HG03064 (cell line): ENCODE data around the gene ADAMTS2.

Experiments used
- ATAC-seq: cut with Tn5 transposase; IDR thresholded peaks from one replicate; pipeline ENCODE4 v1.9.1; 2021; ENCODE audit warnings: low read depth; ENCODE audit not compliant: unreplicated experiment

The ADAMTS2 gene

DNA sequence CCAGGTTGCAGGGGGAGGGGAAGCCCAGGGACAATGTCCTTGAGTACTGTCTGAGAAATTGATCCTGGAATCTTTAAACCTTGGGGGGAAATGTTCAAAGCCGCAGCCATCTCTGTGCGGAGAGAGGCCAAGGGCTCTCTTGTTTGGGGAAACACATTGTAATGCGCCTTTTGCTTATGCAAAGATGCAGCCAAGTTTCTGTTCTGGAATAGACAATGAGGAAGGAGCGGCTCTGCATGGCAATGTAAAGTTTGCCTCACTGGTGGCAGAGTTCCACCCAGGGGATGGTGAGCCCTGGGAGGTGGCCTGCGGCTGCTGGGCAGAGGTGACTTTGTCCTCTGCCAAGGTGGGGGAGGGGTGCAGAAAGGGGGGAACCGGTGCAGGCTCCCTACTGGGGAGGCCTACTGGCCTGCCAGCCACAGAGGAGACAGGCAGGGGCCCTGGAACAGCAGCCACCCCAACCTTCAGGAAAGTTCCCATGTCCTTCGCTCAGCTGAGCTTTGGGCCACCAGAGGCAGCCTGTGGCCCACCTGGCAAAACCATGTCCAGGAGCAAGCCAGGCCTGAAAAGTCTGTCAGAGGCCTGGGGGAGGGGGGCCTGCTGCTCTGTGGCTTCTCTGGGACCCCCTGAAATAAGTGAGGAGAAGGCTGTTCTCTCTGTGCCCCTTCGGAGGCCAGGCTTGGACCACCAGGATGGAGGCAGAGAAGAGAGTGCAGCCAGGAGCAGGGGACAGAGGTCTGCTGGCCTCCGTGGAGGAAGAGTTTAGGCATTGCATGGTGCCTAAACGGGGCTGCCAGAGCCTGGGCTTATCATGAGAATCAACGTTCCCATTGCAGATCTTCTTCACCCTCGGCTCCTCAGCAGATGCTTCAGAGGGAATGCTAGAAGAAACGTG, 157.3 kb downstream of the ADAMTS2 start:
- ATAC-seq, result no peak

DNA sequence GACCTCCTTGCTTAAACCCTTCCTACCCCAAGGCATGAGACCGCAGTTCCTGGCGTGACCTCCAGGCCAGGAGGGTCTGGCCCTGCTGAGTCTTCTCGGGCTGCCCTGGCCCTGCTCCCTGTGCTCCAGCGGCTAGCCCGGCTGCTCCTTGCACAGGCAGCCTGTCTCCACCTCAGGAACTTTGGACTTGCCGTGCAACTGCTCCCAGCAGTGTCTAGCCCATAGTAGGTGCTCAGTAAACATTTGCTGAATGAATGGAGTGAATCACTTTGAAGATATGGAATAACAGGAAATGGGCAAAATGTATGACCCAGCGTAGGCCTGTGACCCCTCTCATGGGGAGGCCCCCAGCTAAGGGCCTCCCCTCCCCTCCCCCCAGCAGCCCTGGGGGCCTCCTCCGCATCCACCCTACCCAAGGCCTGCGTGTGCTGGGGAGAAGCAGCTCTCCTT, 158.0 kb downstream of the ADAMTS2 start:
- ATAC-seq, result no peak

DNA sequence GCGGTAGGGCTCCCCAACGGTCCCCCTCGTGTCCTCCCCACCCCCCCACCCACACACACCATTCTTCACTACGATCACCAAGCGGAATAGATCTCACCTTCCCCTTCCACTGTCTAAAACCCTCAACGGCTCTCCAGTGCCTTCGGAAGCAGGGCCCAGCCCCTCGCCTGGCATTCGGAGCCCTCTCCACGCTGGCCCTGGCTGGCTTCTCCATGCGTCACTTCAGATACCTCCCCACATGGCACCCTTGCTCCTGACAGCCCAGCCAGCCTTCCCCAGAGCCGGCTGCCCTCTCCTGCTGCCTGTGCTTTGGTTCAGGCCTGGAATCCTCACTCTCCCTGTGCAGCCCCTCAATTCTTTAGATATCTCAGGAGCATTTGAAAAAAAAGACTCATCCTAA, 158.5 kb downstream of the ADAMTS2 start:
- ATAC-seq, result no peak

DNA sequence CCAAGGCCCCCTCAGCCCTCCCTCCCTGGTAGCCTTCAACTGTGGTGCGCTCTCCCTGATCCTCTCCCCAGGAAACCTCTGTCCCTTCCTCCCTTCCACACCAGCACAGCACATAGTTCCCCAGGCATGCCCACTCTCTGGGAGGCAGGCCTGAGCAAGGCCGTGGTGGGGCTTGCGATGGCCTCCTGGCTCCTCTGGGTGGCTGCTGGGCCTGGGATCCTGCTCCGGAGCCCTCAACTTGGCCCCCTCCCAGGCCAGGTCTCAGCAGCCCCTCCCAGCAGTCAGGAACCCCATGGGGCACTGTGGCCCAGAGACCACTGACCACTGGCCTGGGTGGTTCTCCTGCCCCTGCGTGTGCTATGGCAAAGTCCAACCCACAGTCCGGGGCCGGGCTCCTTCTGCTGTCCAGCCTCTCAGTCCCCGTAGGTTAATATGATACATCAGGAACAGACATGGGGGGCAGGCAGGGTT, 159.3 kb downstream of the ADAMTS2 start:
- ATAC-seq, result no peak

DNA sequence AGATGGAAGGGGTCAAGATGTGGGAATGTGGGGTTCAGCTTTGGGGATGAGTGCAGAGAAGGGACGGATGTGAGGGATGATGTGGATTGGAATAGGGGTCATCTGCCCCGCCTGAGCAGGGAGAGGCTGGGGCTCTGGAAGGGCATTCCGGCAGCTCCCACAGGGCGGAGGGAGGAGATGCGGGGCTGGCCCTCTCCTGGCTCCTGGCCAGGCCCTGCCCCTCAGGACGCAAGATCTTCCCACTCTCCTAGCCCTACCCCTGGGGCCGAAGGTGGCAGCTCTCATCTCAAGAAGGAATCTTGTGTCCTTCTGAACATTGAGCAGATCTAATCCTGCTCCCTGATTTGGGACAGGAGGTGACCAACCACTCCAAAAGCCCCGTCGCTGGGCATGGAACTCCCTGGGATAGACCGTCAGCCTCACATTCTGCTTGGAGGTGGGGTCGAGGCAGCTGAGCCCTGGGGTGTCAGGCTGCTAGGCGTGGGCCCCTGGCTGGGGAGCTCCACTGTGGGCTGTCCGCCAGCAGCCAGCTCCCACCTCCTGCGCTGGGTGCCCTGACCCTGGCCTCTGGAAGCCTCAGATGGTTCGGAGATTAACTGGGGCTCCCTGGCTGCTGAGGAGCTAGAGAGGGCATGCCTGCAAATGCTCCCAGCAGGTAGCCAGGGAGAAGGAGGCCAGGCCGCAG, 159.9 kb downstream of the ADAMTS2 start:
- no peak for ATAC-seq

DNA sequence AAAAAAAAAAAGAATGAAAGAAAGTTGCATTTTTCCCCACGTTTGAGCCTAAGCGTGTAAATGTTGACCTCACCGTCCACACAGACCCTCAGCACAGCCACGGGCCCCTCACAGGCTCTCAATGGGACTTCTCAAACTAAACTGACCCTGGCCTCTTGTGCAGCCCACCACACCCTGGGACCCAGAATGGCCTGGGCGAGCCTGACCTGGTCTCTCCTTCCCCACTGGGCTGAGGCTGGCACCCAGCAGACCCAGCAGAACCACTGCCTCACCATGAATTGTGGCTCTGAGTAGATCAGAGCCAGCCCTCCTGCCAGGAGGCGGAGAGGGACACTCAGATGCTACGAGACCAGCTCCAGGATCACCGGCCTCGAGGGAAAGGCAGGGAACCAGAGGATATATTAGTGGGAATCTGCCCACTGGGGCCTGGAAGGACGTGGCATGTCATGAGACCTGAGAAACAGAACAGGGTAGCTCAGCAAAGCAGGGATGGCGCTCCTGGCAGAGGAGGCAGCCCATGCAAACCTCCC, 160.7 kb downstream of the ADAMTS2 start:
- no peak for ATAC-seq

DNA sequence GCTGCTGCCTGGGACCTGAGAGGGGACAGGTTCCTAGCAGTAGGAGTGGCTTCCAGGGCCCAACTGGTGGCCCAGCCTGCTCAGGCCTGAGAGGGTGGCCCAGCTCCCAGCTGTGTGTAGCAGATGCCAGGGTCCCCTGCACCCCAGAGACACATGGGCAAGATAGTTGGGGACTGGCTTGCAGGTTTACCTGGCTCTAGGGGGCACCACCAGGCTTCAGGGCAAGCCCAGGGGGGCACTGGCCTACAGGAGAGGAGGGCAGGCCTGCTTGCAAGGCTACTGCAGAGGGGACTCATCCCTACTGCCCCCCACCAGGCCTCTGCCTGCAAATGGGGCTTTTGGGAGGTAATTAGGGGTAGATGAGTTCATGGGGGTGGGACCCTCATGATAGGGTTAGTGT, 161.8 kb downstream of the ADAMTS2 start:
- ATAC-seq, result no peak

DNA sequence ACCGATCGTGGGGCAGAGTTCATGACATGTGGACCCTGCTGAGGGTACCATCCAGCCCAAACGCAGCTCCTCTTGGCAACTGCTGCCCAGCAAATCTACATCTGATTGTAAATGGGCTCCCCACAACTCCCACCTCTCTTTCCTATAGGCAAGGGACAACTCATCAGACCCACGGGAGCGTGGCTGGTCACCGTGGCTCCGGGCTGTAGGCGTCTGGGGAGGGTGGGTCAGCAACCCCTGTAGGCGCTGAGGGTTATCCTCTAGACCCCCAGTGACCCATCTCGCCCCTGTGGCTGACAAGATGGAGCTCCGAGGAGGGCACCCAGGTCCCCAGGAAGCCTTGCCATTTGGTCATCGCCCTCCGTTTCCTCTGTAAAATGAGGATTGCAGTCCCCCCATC, 162.7 kb downstream of the ADAMTS2 start:
- no peak for ATAC-seq

DNA sequence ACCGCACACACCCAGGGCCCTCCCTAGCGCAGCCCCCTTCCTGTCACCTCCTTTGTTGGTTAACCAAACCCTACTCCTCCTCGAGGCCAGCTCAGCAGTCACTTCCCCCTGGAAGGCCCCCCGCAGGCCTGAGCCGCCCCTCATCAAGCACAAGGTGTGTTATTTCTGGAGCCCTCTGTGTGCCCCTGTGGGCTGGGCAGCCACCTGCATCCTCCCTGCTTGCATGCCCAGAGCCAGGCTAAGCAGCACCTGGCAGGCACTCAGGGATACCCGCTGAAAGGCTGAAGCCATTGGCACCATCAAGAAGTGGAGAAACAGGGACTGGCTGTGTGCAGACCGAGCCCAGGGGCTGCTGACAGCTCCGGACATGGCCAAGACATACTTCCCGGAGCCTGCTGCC, 163.3 kb downstream of the ADAMTS2 start:
- ATAC-seq, result no peak

DNA sequence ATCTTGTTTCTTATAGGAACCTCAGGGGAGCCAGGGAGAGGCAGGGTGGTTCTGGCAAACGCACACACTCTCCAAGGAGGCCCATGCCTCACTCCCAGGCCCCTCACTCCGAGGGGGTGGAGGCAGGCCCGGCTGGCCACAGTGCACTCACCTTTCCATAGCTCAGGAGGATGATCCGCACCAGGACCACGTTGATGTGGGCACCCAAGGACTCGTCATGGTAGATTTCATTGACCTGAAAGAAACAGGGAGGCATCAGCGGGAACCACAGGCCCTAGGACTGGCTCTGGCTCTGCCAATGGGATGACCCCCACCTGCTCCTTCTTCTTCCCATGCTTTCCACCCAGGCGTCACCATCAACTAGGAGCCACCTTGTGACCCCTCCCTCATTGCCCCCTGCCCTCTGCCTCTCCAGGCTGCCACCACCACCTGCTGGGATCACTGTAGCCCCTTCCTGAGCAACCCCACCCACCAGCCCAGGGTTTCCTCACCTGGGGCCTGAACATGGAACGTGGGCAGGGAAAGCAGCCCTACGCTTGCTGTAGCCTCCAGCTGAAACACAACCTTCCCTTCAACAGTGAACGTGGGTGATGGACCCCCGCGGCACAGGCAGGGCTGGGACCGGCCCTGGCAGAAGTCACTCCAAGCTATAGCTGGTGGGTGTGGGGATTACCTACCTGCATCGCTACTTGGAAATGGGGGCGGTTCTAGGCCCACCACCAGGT, 164.2 kb downstream of the ADAMTS2 start:
- no peak for ATAC-seq

DNA sequence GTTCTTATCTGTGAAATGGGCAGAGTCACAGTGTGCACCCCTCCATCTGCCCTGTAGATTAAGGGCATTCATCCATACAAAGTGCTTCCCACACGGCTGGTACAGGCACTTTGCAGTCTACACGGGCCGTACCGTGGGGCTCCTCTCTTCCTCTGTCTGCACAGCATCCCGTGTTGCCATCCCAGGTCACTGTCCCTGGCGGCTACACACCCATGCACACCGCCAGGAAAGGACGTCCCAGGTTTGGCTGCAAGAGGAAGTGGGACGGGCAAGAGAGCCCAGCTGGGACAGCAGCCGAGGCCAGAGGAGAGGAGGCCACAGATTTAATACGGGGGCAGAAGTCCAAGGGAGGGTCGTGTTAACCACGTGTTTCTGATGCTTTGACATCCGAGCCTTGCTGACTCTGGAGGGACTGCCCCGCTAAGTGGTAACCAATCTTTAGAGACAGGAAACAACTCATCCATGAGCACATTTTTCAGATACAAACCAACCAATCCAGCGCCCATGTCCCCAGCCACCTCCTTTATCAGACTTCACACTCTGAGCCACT, 165.1 kb downstream of the ADAMTS2 start:
- ATAC-seq, result no peak

DNA sequence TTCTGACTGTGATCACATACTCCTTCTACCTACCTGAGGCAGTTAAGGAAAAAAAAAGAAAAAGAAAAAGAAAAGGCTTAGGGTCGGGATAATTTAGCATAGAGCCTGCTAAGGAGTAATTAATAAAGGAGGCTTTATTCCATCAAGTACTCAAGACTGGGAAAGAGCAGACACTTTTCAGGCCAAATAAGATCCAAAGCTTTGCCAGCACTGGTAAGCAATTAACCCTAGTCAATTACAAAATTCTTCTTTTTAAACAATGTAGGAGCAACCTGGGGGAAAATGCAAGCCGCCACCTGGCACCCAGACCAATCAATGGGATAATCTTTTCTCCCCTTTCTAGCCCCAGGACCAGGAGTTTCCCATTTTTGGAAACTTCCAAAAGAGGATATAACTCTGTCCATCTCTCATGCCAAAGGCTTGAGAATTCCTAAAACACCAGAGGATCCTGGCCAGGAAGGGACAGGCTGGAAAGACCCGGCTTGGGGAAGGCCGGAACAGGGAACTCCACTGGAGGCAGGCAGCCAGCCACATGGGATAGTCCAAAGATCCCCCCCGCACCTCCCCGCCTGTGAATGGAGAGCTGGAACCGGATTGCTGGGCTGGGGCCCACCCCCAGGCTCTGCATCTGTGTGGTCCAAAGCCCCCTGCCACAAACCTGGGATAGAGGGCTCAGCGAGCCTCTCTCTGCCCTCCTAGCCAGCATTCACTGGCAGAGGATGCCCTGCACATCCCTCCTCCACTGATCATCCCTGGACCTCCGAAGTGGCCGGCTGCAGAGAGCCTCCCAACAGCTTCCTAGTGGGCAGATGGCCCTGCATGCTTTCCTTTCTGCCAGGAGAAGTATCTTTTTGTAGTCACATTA, 167.3 kb downstream of the ADAMTS2 start:
- ATAC-seq, result no peak

DNA sequence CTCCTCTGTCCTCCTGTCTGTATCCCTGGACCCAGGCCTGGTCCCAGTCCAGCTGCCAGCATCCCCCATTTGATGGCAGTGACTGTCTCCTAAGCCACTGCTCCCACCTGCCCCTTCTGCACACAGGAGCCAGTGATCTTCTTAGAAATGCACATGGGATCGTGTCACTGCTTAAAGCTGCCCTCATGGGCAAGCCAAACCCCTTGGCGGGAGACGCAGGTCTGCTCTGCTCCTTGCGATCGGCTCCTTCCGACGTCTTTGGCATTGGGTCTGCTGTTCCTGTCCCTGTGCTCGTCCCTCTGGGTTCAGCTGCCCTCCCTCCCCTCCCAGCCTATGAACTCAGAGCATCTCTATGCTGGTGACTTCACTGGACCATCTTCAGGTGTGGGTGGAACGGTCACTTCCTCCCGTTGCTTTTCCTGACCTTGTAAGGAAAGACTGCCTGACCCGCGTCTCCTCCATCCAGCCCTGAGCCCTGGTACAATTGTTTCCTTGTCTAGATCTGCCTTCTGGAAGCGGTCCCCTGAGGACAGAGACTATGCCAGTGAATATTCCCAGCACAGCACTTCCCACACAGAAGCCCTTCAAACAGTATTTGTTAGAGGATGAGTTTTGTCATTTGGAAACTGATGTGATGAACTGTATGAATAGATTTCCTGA, 168.6 kb downstream of the ADAMTS2 start:
- no peak for ATAC-seq

DNA sequence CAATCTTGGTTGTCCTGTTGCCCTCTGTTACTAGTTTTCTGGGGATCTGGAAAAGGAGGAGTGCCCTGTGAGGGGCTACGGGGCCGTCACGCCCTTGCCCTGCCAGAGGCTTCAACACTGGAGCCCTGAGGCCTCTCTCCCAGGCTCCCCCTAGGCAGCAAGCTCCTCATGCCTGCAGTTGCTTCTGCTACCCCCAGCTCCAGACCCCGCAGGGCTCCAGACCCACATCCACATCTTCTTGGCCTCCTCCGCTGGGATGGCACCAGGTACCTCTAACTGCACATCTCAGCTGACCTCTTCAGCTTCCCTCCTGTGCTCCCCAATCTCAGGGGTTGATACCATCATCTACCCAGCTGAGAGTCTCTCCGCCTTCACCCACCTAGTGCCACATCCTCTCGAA, 169.1 kb downstream of the ADAMTS2 start:
- no peak for ATAC-seq

DNA sequence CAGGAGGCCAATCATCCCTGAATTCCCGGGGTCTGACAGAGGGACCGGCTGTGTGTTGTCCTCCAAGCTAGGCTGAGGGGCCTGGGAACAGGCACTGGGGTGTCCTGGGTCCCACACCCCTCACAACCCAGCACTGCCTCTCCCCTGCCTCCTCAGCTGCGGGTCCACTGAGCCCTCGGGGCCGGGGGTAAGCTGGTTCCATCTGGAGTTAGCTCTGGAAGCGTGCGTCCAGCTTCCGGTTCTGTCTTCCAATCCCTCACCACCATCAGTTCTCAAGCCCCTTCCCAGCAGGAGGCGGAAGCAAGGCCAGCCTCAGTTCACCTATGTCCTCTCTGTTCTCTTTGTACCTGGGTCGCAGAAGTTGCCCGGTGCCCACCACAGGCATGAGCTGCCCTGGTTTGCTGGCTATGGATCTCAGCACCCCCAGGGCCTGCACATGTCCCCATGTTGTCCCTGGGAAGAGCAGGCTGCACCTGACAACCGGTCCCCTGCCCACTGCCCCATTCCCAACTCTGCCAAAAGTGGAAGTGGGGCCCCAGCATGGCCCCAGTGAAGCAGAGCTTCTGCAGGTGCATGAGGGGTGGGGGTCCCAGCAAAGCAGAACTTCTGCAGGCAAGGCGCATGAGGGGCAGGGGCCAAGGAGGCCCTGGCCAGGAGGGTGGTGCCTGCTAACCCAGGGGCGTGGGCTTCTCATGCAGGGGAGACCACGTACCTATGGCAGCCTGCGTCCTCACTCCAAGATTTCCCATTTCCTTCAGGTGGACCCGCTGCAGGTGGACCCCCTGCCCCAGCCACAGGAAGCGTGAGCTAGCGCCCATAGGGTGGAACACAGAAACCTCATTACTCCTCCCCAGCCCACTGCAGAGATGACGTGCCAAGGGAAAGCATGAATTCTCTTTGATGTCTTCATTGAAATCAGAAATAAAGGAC, 173.2 kb downstream of the ADAMTS2 start:
- ATAC-seq, result no peak

DNA sequence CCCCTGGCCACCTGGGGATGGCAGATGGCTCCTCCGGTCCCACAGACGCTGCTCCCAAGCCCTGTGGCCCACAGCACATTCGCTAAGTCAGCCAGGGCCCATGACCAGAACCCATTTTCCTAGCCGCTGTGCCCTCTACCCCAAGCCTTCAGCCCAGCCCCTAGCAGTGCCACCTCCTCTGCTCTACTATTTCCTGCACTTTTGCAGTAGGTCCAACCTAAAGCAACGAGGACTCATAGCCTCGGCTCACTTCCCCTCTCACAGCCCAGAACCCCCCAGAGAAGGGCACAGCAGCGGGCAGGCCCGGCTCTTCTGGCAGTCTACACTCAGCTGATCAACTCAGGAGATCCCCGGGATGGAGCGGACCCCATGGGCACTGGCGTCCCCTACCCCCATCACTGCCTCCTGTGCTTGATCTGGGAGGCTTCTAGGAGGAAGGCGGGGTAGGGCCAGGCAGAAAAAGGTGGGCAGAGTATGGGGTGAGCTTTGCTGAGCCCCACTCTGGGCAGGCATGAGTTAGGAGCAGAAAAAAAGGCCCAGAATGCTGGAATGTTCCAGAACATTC, 173.9 kb downstream of the ADAMTS2 start:
- ATAC-seq, result no peak

DNA sequence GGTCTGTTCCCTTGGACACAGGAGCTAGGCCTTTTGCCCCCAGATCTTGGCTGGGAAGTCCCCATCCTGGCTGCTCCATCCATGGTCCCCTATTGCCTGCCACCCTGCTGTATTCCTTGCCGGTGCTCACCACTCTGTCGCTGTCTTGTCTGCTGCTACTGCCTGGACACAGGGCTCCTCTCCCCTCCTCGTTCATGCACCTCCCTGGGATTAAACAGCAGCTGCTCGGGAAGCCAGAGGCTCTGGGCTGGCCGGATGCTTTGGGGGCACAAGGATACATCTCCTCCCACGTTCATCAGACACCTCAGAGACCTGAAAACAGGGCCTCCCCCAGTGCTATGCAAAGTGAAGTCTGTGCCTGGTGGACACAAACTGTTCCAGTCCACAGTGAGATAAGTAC, 174.7 kb downstream of the ADAMTS2 start:
- no peak for ATAC-seq

DNA sequence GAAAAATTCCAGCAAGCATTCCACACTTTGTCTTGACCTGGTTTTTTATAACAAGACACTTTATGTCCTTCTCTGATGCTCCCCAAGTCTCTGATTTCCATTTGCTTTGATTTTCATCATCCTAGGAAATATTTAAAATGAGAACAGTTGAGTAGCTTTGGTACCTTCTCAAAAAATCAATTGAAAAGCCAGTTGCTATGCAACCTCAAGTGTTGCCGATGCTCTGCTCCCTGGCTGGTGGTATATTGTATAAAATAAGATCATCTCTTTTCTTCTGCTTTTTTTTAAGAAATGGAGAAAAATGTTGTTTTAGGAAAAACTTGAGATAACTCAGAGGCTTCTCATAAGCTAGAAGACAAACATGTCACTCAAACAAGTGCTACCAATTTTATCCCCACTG, 175.4 kb downstream of the ADAMTS2 start:
- ATAC-seq, result no peak
